ENCODE results near the gene PLN. TPM values are rescaled to one million over a fixed set of nuclear protein-coding genes. Genes with fewer than 3 reads are reported as not detected.

The PLN gene
- total RNA-seq (under 1 TPM in 2 of 5 donors, not detected in 3; 0.13 to 0.23 TPM), total RNA-seq (0 to 0.52 (median 0.10) reads per million in 29 experiments)
- total RNA-seq (2013) = 0.09 TPM

- Mint-ChIP-seq H3K36me3 (peaks cover 14% of the 10 kb centered on the region), H3K9me3 (no peaks in the 10 kb centered on the region), H3K27me3 (no peaks in the 10 kb centered on the region), H3K27ac (peak within 1 kb of the TSS in 1 of 2 donors; percentile 31), H3K4me1 (peaks cover 63 to 70% (median 68%) of the 10 kb centered on the region in 3 donors), H3K4me3 (no peak within 1 kb of the TSS)
- CTCF ChIA-PET = interaction anchor here (0.5 to 1.5 kb wide), 5 partner anchors 17 to 765 kb away, joined by 3 to 4 read pairs (median 3); no protein-coding TSS in a partner anchor
- ATAC-seq (replicated peaks in 1 of 4) (no peak), DNase-seq (no peak)
- Histone ChIP-seq H3K9me3 (no peaks in the 10 kb centered on the region), H3K27me3 (replicated peaks in 1 of 2; ENCODE audit: control insufficient read depth in 2 of 2, extremely low read depth in 1 of 2, insufficient read depth in 2 of 2, low read length in 1 of 2) (no peaks in the 10 kb centered on the region), H3K27ac (ENCODE audit: low read length) (no peak within 1 kb of the TSS), H3K4me1 (ENCODE audit: control insufficient read depth in 1 of 2, extremely low read depth in 1 of 2, insufficient read depth in 2 of 2, low read length in 2 of 2) (peaks cover 0 to 36% of the 10 kb centered on the region in 2 experiments), H3K36me3 (ENCODE audit: control insufficient read depth in 2 of 2, extremely low read depth in 1 of 2, insufficient read depth in 1 of 2, low read length in 1 of 2) (no peaks in the 10 kb centered on the region), H3K4me3 (ENCODE audit: control insufficient read depth in 1 of 2, extremely low read depth in 1 of 2, low read length in 1 of 2) (no peak within 1 kb of the TSS)
- no CpG with 5 or more reads among the region's 3 CpGs for WGBS (ENCODE audit: insufficient coverage)
- POLR2A ChIA-PET = no interaction called here
These were observed at the start of gene PLN for GRCh38 chr6:118548136-118548535. Gene PLN, plus strand, starts transcription at chr6:118548296. Its CDS starts 10,626 bp downstream, at chr6:118558922.

- Histone ChIP-seq H3K36me3 (ENCODE audit: control insufficient read depth in 2 of 2, extremely low read depth in 1 of 2, insufficient read depth in 1 of 2, low read length in 1 of 2) (peaks cover 8 to 26% of the 10 kb centered on the region in 2 donors), H3K4me1 (ENCODE audit: control insufficient read depth in 1 of 2, extremely low read depth in 1 of 2, insufficient read depth in 2 of 2, low read length in 2 of 2) (no peaks in the 10 kb centered on the region), H3K9me3 (no peaks in the 10 kb centered on the region), H3K4me3 (ENCODE audit: control insufficient read depth in 1 of 2, extremely low read depth in 1 of 2, low read length in 1 of 2) (no peak overlapping the region), H3K27me3 (replicated peaks in 1 of 2; ENCODE audit: control insufficient read depth in 2 of 2, extremely low read depth in 1 of 2, insufficient read depth in 2 of 2, low read length in 1 of 2) (no peaks in the 10 kb centered on the region), H3K27ac (ENCODE audit: low read length) (no peak overlapping the region)
- 88% methylated on average over 8 of the region's 10 CpGs for WGBS (ENCODE audit: insufficient coverage)
- Mint-ChIP-seq H3K27ac (no peak overlapping the region), H3K27me3 (no peaks in the 10 kb centered on the region), H3K4me3 (no peak overlapping the region), H3K9me3 (peaks cover 2 to 5% (median 3%) of the 10 kb centered on the region in 3 donors), H3K36me3 (peaks cover 70% of the 10 kb centered on the region), H3K4me1 (peaks cover 11 to 20% (median 18%) of the 10 kb centered on the region in 3 donors)
- DNase-seq (no peak), ATAC-seq (replicated peaks in 1 of 4) (no peak)
- ChIA-PET CTCF (interaction anchor here in 1 of 2 donors (0.6 kb wide), 1 partner anchor 211 kb away, joined by 5 read pairs; no protein-coding TSS in a partner anchor), POLR2A (no interaction called here)
These were observed 47.7 kb upstream of the PLN start for GRCh38 chr6:118500130-118501015.

DNA sequence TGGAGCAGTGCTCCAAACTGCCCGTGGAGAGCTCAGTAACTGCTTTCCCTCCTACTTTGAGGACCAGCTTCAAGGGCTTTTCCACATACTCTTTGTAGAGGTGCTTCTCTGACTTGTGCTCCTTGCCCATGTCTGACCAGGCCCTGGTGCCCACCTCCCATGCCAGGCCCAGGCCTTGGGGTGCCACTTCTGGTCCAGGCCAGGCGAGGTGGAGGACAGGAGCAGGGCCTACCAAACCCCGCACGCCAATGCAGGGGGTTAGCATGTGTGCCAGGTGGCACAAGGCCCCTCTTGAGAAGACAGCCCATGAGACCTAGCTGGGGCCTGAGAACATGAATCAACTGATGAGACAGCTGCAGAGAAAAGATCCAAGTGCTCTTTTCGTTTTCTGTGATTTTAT is 47.0 kb upstream of the PLN start:
- Histone ChIP-seq H3K36me3 (ENCODE audit: control insufficient read depth in 2 of 2, extremely low read depth in 1 of 2, insufficient read depth in 1 of 2, low read length in 1 of 2) (peaks cover 8 to 26% of the 10 kb centered on the region in 2 donors), H3K9me3 (no peaks in the 10 kb centered on the region), H3K4me1 (ENCODE audit: control insufficient read depth in 1 of 2, extremely low read depth in 1 of 2, insufficient read depth in 2 of 2, low read length in 2 of 2) (no peaks in the 10 kb centered on the region), H3K27ac (ENCODE audit: low read length) (no peak overlapping the region), H3K27me3 (replicated peaks in 1 of 2; ENCODE audit: control insufficient read depth in 2 of 2, extremely low read depth in 1 of 2, insufficient read depth in 2 of 2, low read length in 1 of 2) (no peaks in the 10 kb centered on the region), H3K4me3 (ENCODE audit: control insufficient read depth in 1 of 2, extremely low read depth in 1 of 2, low read length in 1 of 2) (no peak overlapping the region)
- Mint-ChIP-seq H3K27ac (no peak overlapping the region), H3K9me3 (peaks cover 2 to 5% (median 3%) of the 10 kb centered on the region in 3 donors), H3K4me1 (peaks cover 15 to 24% (median 17%) of the 10 kb centered on the region in 3 donors), H3K27me3 (no peaks in the 10 kb centered on the region), H3K4me3 (no peak overlapping the region), H3K36me3 (peaks cover 69% of the 10 kb centered on the region)
- CTCF ChIA-PET = no interaction called here
- no peak for ATAC-seq (replicated peaks in 1 of 4)
- POLR2A ChIA-PET = interaction anchor here in 1 of 2 donors (0.6 kb wide), 1 partner anchor 13 kb away, joined by 4 read pairs; no protein-coding TSS in a partner anchor
- 94% methylated on average over 5 of the region's 5 CpGs for WGBS (ENCODE audit: insufficient coverage)
- no peak for DNase-seq

GRCh38 chr6:118501765-118502164 is 46.3 kb upstream of the PLN start:
- no peak overlapping the region for H3K27ac Mint-ChIP-seq
- CTCF ChIA-PET = no interaction called here

DNA sequence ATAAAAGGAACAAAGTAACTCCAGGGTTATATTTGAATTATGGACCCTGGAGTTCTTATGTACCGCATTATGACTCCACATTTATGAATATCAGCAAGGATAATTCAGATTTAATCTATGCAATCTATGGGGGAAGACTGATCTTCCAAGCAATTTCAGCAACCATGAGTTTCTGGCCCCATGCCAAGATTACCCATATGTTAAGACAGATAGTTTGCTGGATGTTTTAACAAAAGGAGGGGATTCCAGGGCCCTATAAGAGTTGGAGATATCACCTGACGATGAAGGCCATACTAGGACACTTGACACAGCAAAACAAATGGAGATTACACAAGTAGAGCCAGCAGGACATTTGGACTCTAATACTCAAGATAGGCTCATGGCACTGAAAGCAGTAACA is 45.9 kb upstream of the PLN start:
- Histone ChIP-seq H3K9me3 (no peaks in the 10 kb centered on the region), H3K27me3 (replicated peaks in 1 of 2; ENCODE audit: control insufficient read depth in 2 of 2, extremely low read depth in 1 of 2, insufficient read depth in 2 of 2, low read length in 1 of 2) (no peaks in the 10 kb centered on the region), H3K4me3 (ENCODE audit: control insufficient read depth in 1 of 2, extremely low read depth in 1 of 2, low read length in 1 of 2) (no peak overlapping the region), H3K36me3 (ENCODE audit: control insufficient read depth in 2 of 2, extremely low read depth in 1 of 2, insufficient read depth in 1 of 2, low read length in 1 of 2) (peaks cover 8 to 24% of the 10 kb centered on the region in 2 donors), H3K27ac (ENCODE audit: low read length) (no peak overlapping the region), H3K4me1 (ENCODE audit: control insufficient read depth in 1 of 2, extremely low read depth in 1 of 2, insufficient read depth in 2 of 2, low read length in 2 of 2) (no peaks in the 10 kb centered on the region)
- CTCF ChIA-PET = no interaction called here
- DNase-seq = no peak
- Mint-ChIP-seq H3K4me1 (peaks cover 22 to 30% (median 24%) of the 10 kb centered on the region in 3 donors), H3K4me3 (no peak overlapping the region), H3K27ac (no peak overlapping the region), H3K36me3 (peaks cover 68% of the 10 kb centered on the region), H3K27me3 (no peaks in the 10 kb centered on the region), H3K9me3 (peaks cover 2 to 5% (median 3%) of the 10 kb centered on the region in 3 donors)
- no CpG with 5 or more reads among the region's 2 CpGs for WGBS (ENCODE audit: insufficient coverage)
- POLR2A ChIA-PET = no interaction called here
- no peak for ATAC-seq (replicated peaks in 1 of 4)

More at GRCh38 chr6:118501765-118502164, 46.3 kb upstream of the PLN start:
- POLR2A ChIA-PET = no interaction called here
- DNase-seq = no peak
- Histone ChIP-seq H3K9me3 (no peaks in the 10 kb centered on the region), H3K36me3 (ENCODE audit: control insufficient read depth in 2 of 2, extremely low read depth in 1 of 2, insufficient read depth in 1 of 2, low read length in 1 of 2) (peaks cover 8 to 24% of the 10 kb centered on the region in 2 donors), H3K4me1 (ENCODE audit: control insufficient read depth in 1 of 2, extremely low read depth in 1 of 2, insufficient read depth in 2 of 2, low read length in 2 of 2) (no peaks in the 10 kb centered on the region), H3K27ac (ENCODE audit: low read length) (no peak overlapping the region), H3K27me3 (replicated peaks in 1 of 2; ENCODE audit: control insufficient read depth in 2 of 2, extremely low read depth in 1 of 2, insufficient read depth in 2 of 2, low read length in 1 of 2) (no peaks in the 10 kb centered on the region), H3K4me3 (ENCODE audit: control insufficient read depth in 1 of 2, extremely low read depth in 1 of 2, low read length in 1 of 2) (no peak overlapping the region)
- Mint-ChIP-seq H3K4me3 (no peak overlapping the region), H3K36me3 (peaks cover 70% of the 10 kb centered on the region), H3K27me3 (no peaks in the 10 kb centered on the region), H3K9me3 (peaks cover 2 to 5% (median 3%) of the 10 kb centered on the region in 3 donors), H3K4me1 (peaks cover 18 to 26% (median 20%) of the 10 kb centered on the region in 3 donors)
- WGBS (ENCODE audit: insufficient coverage) = 100% methylated on average over 1 of the region's 1 CpG
- ATAC-seq (replicated peaks in 1 of 4) = no peak

DNA sequence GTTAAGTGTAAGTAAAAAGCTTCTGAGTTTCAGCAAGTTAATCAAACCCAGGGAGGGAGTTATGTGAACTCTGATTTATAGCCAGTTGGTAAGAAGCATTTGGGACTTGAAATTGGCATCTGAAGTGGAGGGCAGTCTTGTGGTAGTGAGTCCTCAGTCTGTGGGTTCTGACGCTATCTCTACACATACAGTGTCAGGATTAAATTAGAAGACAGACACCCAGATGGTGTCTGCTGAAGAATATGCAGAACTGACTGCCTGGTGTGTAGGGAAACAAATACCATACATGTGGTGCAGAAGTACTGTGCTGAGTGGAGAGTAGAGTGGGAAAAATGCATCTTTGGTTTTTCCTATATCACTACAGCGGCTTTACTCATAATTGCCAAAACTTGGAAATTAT is 43.5 kb upstream of the PLN start:
- ATAC-seq (replicated peaks in 1 of 4) (no peak), DNase-seq (no peak)
- Histone ChIP-seq H3K4me1 (ENCODE audit: control insufficient read depth in 1 of 2, extremely low read depth in 1 of 2, insufficient read depth in 2 of 2, low read length in 2 of 2) (no peaks in the 10 kb centered on the region), H3K4me3 (ENCODE audit: control insufficient read depth in 1 of 2, extremely low read depth in 1 of 2, low read length in 1 of 2) (no peak overlapping the region), H3K27me3 (replicated peaks in 1 of 2; ENCODE audit: control insufficient read depth in 2 of 2, extremely low read depth in 1 of 2, insufficient read depth in 2 of 2, low read length in 1 of 2) (no peaks in the 10 kb centered on the region), H3K27ac (ENCODE audit: low read length) (no peak overlapping the region), H3K9me3 (no peaks in the 10 kb centered on the region), H3K36me3 (ENCODE audit: control insufficient read depth in 2 of 2, extremely low read depth in 1 of 2, insufficient read depth in 1 of 2, low read length in 1 of 2) (peaks cover 8 to 24% of the 10 kb centered on the region in 2 donors)
- no CpG with 5 or more reads among the region's 2 CpGs for WGBS (ENCODE audit: insufficient coverage)
- Mint-ChIP-seq H3K27me3 (no peaks in the 10 kb centered on the region), H3K4me1 (peaks cover 26 to 35% (median 26%) of the 10 kb centered on the region in 3 donors), H3K36me3 (peaks cover 59% of the 10 kb centered on the region), H3K27ac (no peak overlapping the region), H3K4me3 (no peak overlapping the region), H3K9me3 (peaks cover 2 to 5% (median 3%) of the 10 kb centered on the region in 3 donors)
- CTCF ChIA-PET = interaction anchor here in 1 of 2 donors (0.6 kb wide), 1 partner anchor 901 kb away, joined by 3 read pairs; no protein-coding TSS in a partner anchor
- POLR2A ChIA-PET = interaction anchor here in 1 of 2 donors (0.6 kb wide), 1 partner anchor 104 kb away, joined by 4 read pairs; no protein-coding TSS in a partner anchor

All from T-cell (primary cell).